Measurements from ENCODE around the gene ARHGAP28.

Gene ARHGAP28

DNA sequence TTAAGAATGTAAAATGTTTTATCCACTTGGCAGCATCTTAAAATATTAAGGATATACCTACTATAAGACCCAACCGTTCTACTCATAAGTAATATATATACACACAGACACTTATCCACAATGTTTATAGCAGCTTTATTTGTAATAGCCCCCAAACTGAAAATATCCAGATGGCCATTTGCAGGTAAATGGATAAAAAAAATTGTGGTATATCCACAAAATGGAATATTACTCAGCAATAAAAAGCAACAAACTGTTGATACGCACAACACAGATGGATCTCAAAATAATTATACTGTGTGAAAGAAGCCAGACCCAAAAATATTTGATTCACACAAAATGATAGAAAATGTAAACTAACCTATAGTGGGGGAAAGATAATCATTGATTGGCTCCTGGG, 122.0 kb downstream of the ARHGAP28 start:
- no peak overlapping the region for H3K4me3 ChIP-seq (ENCODE audit: low read depth, low read length)
- TF ChIP-seq CTCF (IDR thresholded peaks at IDR 0.05; ENCODE audit: low read depth, low read length): no peak

GRCh38 chr18:6854811-6855210, 125.3 kb downstream of the ARHGAP28 start:
- no peak for TF ChIP-seq CTCF (IDR thresholded peaks at IDR 0.05; ENCODE audit: low read depth, low read length)
- no peak overlapping the region for H3K4me3 ChIP-seq (ENCODE audit: low read depth, low read length)

GRCh38 chr18:6855767-6856166, 126.3 kb downstream of the ARHGAP28 start:
- TF ChIP-seq CTCF (IDR thresholded peaks at IDR 0.05; ENCODE audit: low read depth, low read length): no peak
- no peak overlapping the region for H3K4me3 ChIP-seq (ENCODE audit: low read depth, low read length)

DNA sequence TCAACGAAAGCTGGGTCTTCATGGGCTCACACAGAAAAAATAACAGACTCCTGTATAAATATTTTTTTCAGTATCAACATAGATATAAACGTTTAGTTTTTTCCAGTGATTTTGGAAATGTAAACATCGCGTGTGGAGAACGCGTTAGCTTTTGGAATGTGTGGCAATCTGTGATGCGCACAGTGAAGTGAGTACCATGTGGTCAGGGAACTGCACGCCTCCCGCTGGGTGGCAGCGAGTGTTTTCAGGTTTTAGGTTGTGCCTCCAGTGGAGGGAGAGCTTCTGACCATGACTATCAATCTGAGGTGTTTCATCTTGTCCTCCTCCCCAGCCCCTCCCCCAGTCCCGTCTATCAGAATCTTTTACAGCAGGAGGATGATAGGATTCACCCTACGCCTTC, 127.8 kb downstream of the ARHGAP28 start:
- no peak for TF ChIP-seq CTCF (IDR thresholded peaks at IDR 0.05; ENCODE audit: low read depth, low read length)
- H3K4me3 ChIP-seq (ENCODE audit: low read depth, low read length): no peak overlapping the region

GRCh38 chr18:6859676-6860422, 130.3 kb downstream of the ARHGAP28 start:
- no peak for TF ChIP-seq CTCF (IDR thresholded peaks at IDR 0.05; ENCODE audit: low read depth, low read length)
- H3K4me3 ChIP-seq (ENCODE audit: low read depth, low read length): no peak overlapping the region

- TF ChIP-seq CTCF (IDR thresholded peaks at IDR 0.05; ENCODE audit: low read depth, low read length): no peak
Measured at GRCh38 chr18:6860804-6861448, 131.4 kb downstream of the ARHGAP28 start.

DNA sequence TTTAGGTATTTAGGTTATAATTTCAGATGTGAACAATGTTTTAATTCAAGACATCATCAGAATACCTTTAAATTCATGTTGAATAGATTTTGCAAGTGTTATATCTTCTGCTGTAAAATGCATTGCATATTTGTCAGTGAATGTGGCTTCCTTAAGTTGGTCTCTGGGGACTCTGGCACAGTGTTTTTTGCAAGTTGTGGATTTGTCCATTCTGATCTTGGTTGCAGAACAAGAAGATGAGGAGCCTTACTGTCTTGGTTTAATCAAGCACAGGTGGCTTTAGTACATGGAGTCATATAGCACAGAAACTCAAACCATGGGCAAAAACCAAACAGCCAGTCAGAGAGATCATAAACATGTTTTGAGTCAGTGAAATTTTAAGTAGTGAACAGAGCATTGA, 135.7 kb downstream of the ARHGAP28 start:
- no peak for TF ChIP-seq CTCF (IDR thresholded peaks at IDR 0.05; ENCODE audit: low read depth, low read length)
- no peak overlapping the region for H3K4me3 ChIP-seq (ENCODE audit: low read depth, low read length)

More at GRCh38 chr18:6860804-6861448, 131.4 kb downstream of the ARHGAP28 start:
- no peak overlapping the region for H3K4me3 ChIP-seq (ENCODE audit: low read depth, low read length)

Measured in WI38 (cell line).